ENCODE data around the gene TUBG1.

GRCh38 chr17:42623732-42624596, 14.5 kb downstream of the TUBG1 start:
- TF ChIP-seq CTCF (conservative IDR thresholded peaks at IDR 0.05; ENCODE audit: low read depth, low read length) (no peak), POLR2A (IDR thresholded peaks at IDR 0.05; ENCODE audit: low read depth, low read length) (no peak)
